Endothelial cell of umbilical vein (primary cell): ENCODE results near the gene TYRO3. TPM values are rescaled to one million over a fixed set of nuclear protein-coding genes. Genes with fewer than 3 reads are reported as not detected.

Experiments used
- BruUV-seq: library from RNA; stranded (reverse); fragments of 400-500 nt; replicated peaks from 2 replicates; lab custom pipeline; 2021; lab: Mats Ljungman, UMichigan
- CTCF ChIA-PET: fragments of 300-600, 350-600 bp; sonication (Branson Sonifier 250); formaldehyde crosslinking; loops from one replicate; lab custom pipeline; 2021; ENCODE audit warnings: antibody characterized with exemption, inconsistent platforms; lab: Charles Lee
- POLR2A ChIA-PET: fragments of 300-600, 350-600 bp; sonication (Branson Sonifier 250); formaldehyde crosslinking; loops from one replicate; lab custom pipeline; 2021; ENCODE audit warnings: antibody characterized with exemption, inconsistent platforms; lab: Charles Lee
- DNase-seq: peaks from one replicate; pipeline ENCODE4 v3.0.0-alpha.2; 2011; ENCODE audit warnings: low read depth, low spot score
- FAIRE-seq: peaks from 2 replicates; lab custom pipeline; 2011; peaks lifted over from hg19 to GRCh38; lab: Jason Lieb, UNC
- H2AFZ ChIP-seq: 2 replicates; pipeline ENCODE4 v1.6.0; 2012; ENCODE audit warnings: low read depth, low read length, control low read depth, inconsistent platforms
- H3K27ac ChIP-seq: 2 replicates; pipeline ENCODE4 v1.5.1; 2011; ENCODE audit warnings: low read depth, mild to moderate bottlenecking, control low read depth, low read length, moderate library complexity; ENCODE audit not compliant: insufficient read depth
- H3K27me3 ChIP-seq, 2 experiments: 2 replicates each; pipeline versions ENCODE4 v1.6.0 to v1.6.1; 2011; ENCODE audit warnings: low read length in 2 of 2, mixed read lengths in 1 of 2; ENCODE audit not compliant: control insufficient read depth in 2 of 2, insufficient read depth in 2 of 2
- H3K36me3 ChIP-seq, 2 experiments: 2 replicates in 1 of 2; 3 replicates in 1 of 2; pipeline ENCODE4 v1.5.1; 2011; ENCODE audit warnings: low read length in 2 of 2, mild to moderate bottlenecking in 1 of 2, moderate library complexity in 1 of 2; ENCODE audit not compliant: control insufficient read depth in 2 of 2, insufficient read depth in 2 of 2; ENCODE audit errors: extremely low read depth in 1 of 2
- H3K4me1 ChIP-seq: 3 replicates; pipeline ENCODE4 v1.5.1; 2011; ENCODE audit warnings: mild to moderate bottlenecking, low read length; ENCODE audit not compliant: control insufficient read depth, insufficient read depth; ENCODE audit errors: extremely low read depth
- H3K4me2 ChIP-seq: 2 replicates; pipeline ENCODE4 v1.6.1; 2011; ENCODE audit warnings: low read length, control low read depth, mixed read lengths; ENCODE audit not compliant: insufficient read depth
- H3K4me3 ChIP-seq, 3 experiments: fragments of 200-600 bp in 1 of 3; sonication (generic), shearing (Covaris generic) in 1 of 3; replicated peaks in 1 of 3; 2 replicates each; pipeline ENCODE4 v1.5.1; 2011 to 2016; ENCODE audit warnings: control low read depth in 3 of 3, low read length in 3 of 3, mild to moderate bottlenecking in 2 of 3, inconsistent platforms in 1 of 3, low read depth in 1 of 3, moderate library complexity in 1 of 3; ENCODE audit not compliant: insufficient read depth in 1 of 3
- H3K79me2 ChIP-seq: 2 replicates; pipeline ENCODE4 v1.6.0; 2012; ENCODE audit warnings: low read length, inconsistent platforms; ENCODE audit not compliant: control insufficient read depth, insufficient read depth
- H3K9ac ChIP-seq: replicated peaks from 2 replicates; pipeline ENCODE3; 2011; ENCODE audit warnings: low read length, control low read depth; ENCODE audit not compliant: insufficient read depth; ENCODE audit errors: extremely low read depth
- H3K9me1 ChIP-seq: replicated peaks from 3 replicates; pipeline ENCODE4 v1.6.0; 2011; ENCODE audit warnings: mild to moderate bottlenecking, low read length; ENCODE audit not compliant: control insufficient read depth, insufficient read depth; ENCODE audit errors: extremely low read depth
- H3K9me3 ChIP-seq: replicated peaks from 2 replicates; pipeline ENCODE4 v1.5.1; 2012; ENCODE audit warnings: low read length, inconsistent platforms; ENCODE audit not compliant: control insufficient read depth, insufficient read depth
- H4K20me1 ChIP-seq: replicated peaks from 2 replicates; pipeline ENCODE3; 2011; ENCODE audit warnings: mild to moderate bottlenecking, low read length; ENCODE audit not compliant: control insufficient read depth, insufficient read depth; ENCODE audit errors: extremely low read depth
- CTCF ChIP-seq, 2 donors: IDR thresholded peaks; 1 replicate in 1 of 2; 2 replicates in 1 of 2; pipeline ENCODE4 v1.5.1; 2011; ENCODE audit warnings: low read length in 2 of 2, mild to moderate bottlenecking in 2 of 2, moderate library complexity in 2 of 2, control low read depth in 1 of 2, inconsistent platforms in 1 of 2, low read depth in 1 of 2; ENCODE audit not compliant: insufficient read depth in 1 of 2; ENCODE audit errors: extremely low read depth in 1 of 2
- EZH2 ChIP-seq: IDR thresholded peaks from 2 replicates; pipeline ENCODE4 v1.6.1; 2012; ENCODE audit warnings: borderline replicate concordance, low read depth, mild to moderate bottlenecking, moderate library complexity, low read length, inconsistent platforms; ENCODE audit not compliant: severe bottlenecking
- FOS ChIP-seq: IDR thresholded peaks from 2 replicates; pipeline ENCODE4 v1.6.1; 2011; ENCODE audit warnings: mild to moderate bottlenecking, low read length, moderate library complexity, borderline replicate concordance; ENCODE audit not compliant: insufficient read depth
- GATA2 ChIP-seq: IDR thresholded peaks from 2 replicates; pipeline ENCODE4 v1.7.0; 2011; ENCODE audit warnings: low read depth, mild to moderate bottlenecking, moderate library complexity, mixed read lengths, low read length; ENCODE audit not compliant: insufficient read length, insufficient read depth
- JUN ChIP-seq: IDR thresholded peaks from 2 replicates; pipeline ENCODE4 v1.6.1; 2011; ENCODE audit warnings: borderline replicate concordance, low read depth; ENCODE audit not compliant: insufficient read length, insufficient read depth
- MYC ChIP-seq: IDR thresholded peaks from one replicate; pipeline ENCODE4 v1.6.1; 2011; ENCODE audit warnings: mild to moderate bottlenecking, low read depth, low read length
- POLR2A ChIP-seq: IDR thresholded peaks from 2 replicates; pipeline ENCODE4 v1.6.1; 2012; ENCODE audit warnings: low read depth, mild to moderate bottlenecking, control low read depth, low read length
- dilution Hi-C: fragments of 300-500 bp; cut with MboI; formaldehyde crosslinking; loops from one replicate; pipeline ENCODE4 v1.15.0; 2019; ENCODE audit warnings: low sequenced_read_pairs; ENCODE audit not compliant: extremely low pct_ligation_motif_present
- intact Hi-C: fragments of 100-400 bp; cut with micrococcal nuclease; formaldehyde crosslinking; loops from one replicate; pipeline ENCODE4 v1.10.0; 2022
- polyA plus RNA-seq, 4 experiments: library from polyadenylated mRNA; depleted of rRNA in 3 of 4; stranded (reverse) in 3 of 4; unstranded in 1 of 4; fragments of >200 nt; gene quantifications; 2 replicates each; pipeline versions ENCODE4 v1.2.1 to v1.2.3, GENCODE V29; 2011 to 2012; ENCODE audit warnings: missing spikeins in 1 of 4
- total RNA-seq: library from RNA; stranded (reverse); gene quantifications from 2 replicates; pipeline ENCODE4 v1.2.3, GENCODE V29; 2021
- TF ChIP-seq, protein P1 (sequence below): IDR thresholded peaks from 2 replicates; pipeline ENCODE4 v1.6.1; 2011; ENCODE audit not compliant: insufficient read depth, insufficient read length

The TYRO3 gene
- total and polyA plus RNA-seq, 2 donors (not counting 3 experiments of a cell fraction or from before 2014, with no cell fraction given) = 14.1 to 14.5 TPM

- H3K4me3 ChIP-seq = no peak overlapping the region
- no peaks in the 10 kb centered on the region for H4K20me1 ChIP-seq
- intact Hi-C loops = no loop called here
- no peaks in the 10 kb centered on the region for H3K79me2 ChIP-seq
- no peak overlapping the region for H3K4me2 ChIP-seq
- no peak overlapping the region for H2AFZ ChIP-seq
- no peak for FAIRE-seq
- H3K36me3 ChIP-seq = no peaks in the 10 kb centered on the region
- no peak for DNase-seq
- H3K4me1 ChIP-seq = peaks cover 2% of the 10 kb centered on the region
- no peaks in the 10 kb centered on the region for H3K9me1 ChIP-seq
- peaks cover 0 to 2% of the 10 kb centered on the region in 2 experiments for H3K27me3 ChIP-seq
- TF ChIP-seq JUN = no peak
- TF ChIP-seq GATA2 = no peak
- no peak for TF ChIP-seq MYC
- no peak for TF ChIP-seq POLR2A
- TF ChIP-seq, protein P1, sequence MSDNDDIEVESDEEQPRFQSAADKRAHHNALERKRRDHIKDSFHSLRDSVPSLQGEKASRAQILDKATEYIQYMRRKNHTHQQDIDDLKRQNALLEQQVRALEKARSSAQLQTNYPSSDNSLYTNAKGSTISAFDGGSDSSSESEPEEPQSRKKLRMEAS = no peak
- no peak overlapping the region for H3K27ac ChIP-seq
- no peak overlapping the region for H3K9ac ChIP-seq
- dilution Hi-C loops = no loop called here
- ChIA-PET POLR2A (no interaction called here), CTCF (no interaction called here)
- no TSS peak for BruUV-seq
- H3K9me3 ChIP-seq = no peaks in the 10 kb centered on the region
Measured at GRCh38 chr15:41610048-41610447, 51.0 kb downstream of the TYRO3 start.

- POLR2A ChIA-PET = interaction anchor here (0.7 kb wide), 1 partner anchor 113 kb away, joined by 7 read pairs; no protein-coding TSS in a partner anchor
- Histone ChIP-seq H3K4me3 (peak overlapping the region in 2 of 3 experiments; percentile 28 to 39), H3K79me2 (no peaks in the 10 kb centered on the region), H3K36me3 (no peaks in the 10 kb centered on the region), H3K4me2 (peak overlapping the region; percentile 68), H3K4me1 (peaks cover 4% of the 10 kb centered on the region), H3K9me3 (no peaks in the 10 kb centered on the region), H3K27ac (no peak overlapping the region), H3K9ac (no peak overlapping the region), H2AFZ (peak overlapping the region; percentile 66), H3K9me1 (no peaks in the 10 kb centered on the region), H4K20me1 (no peaks in the 10 kb centered on the region), H3K27me3 (no peaks in the 10 kb centered on the region)
- DNase-seq (no peak), FAIRE-seq (peak; percentile 56)
- dilution Hi-C loops (no loop called here), intact Hi-C loops (loop anchor here (2.0 kb wide), 2 partner anchors 40 to 390 kb away; partner anchors contain the start of genes CHP1, EXD1 and MGA)
- no TSS peak for BruUV-seq
- CTCF ChIA-PET = interaction anchor here (2.1 kb wide), 1 partner anchor 17 kb away, joined by 11 read pairs; no protein-coding TSS in a partner anchor
- TF ChIP-seq FOS (no peak), CTCF (IDR thresholded peaks at IDR 0.05; ENCODE audit: extremely low read depth in 1 of 2, insufficient read depth in 1 of 2, low read depth in 1 of 2, low read length in 2 of 2) (no peak), MYC (no peak), EZH2 (peak; percentile 10), POLR2A (no peak)
- TF ChIP-seq, protein P1 = no peak
Measured at GRCh38 chr15:41620536-41621199, 61.7 kb downstream of the TYRO3 start.
